Hepatocyte (in vitro differentiated cells): ENCODE measurements around the gene EIF4A2.

Experiments
- CTCF ChIP-seq: fragments of 200-600 bp; sonication (generic); IDR thresholded peaks from 2 replicates; pipeline ENCODE4 v1.5.1; 2016; ENCODE audit warnings: antibody characterized with exemption, mild to moderate bottlenecking; ENCODE audit not compliant: poor library complexity
- EZH2 ChIP-seq: fragments of 200-600 bp; sonication (generic); IDR thresholded peaks from 2 replicates; pipeline ENCODE4 v1.6.1; 2016; ENCODE audit warnings: antibody characterized with exemption, mild to moderate bottlenecking, borderline replicate concordance

GRCh38 chr3:186759231-186759930 is 24.0 kb upstream of the EIF4A2 start:
- TF ChIP-seq CTCF (no peak), EZH2 (no peak)
